GM18951 (cell line): ENCODE measurements around the gene LDLRAD3.
"Not testable (repeated sequence)": the region's sequence is repeated elsewhere in the genome, so short reads cannot be mapped to it uniquely, and the experiment has no call there.

ENCODE experiments used
- POLR2A ChIP-seq: IDR thresholded peaks from 4 replicates; pipeline ENCODE4 v1.6.1; 2011; ENCODE audit warnings: mild to moderate bottlenecking; ENCODE audit not compliant: insufficient read length, insufficient read depth; ENCODE audit errors: extremely low read depth
- in situ Hi-C: fragments of 300-500 bp; cut with MboI; formaldehyde crosslinking; loops from one replicate; pipeline ENCODE4 v1.12.0; 2022; ENCODE audit warnings: low sequenced_read_pairs, mixed read lengths, inconsistent platforms; ENCODE audit not compliant: unreplicated experiment

Gene LDLRAD3

DNA sequence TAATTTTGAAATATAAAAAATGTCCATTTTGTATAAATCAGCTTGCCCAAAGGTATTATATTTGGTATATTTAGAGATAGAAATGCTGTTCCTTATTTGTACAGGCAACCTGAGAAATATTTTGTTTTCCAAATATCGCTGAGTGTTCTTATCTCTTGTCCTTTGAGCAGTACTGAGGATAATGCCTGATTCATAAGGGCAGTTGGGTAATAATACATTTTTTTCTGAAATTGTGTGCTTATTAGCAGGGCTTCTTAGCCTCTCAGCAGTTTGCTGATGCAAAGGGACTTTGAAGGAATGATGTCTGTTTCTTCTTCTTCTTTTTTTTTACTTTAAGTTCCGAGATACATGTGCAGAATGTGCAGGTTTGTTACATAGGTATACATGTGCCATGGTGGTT is 69.1 kb downstream of the LDLRAD3 start:
- TF ChIP-seq POLR2A, result no peak
- in situ Hi-C loops, result no loop called here

DNA sequence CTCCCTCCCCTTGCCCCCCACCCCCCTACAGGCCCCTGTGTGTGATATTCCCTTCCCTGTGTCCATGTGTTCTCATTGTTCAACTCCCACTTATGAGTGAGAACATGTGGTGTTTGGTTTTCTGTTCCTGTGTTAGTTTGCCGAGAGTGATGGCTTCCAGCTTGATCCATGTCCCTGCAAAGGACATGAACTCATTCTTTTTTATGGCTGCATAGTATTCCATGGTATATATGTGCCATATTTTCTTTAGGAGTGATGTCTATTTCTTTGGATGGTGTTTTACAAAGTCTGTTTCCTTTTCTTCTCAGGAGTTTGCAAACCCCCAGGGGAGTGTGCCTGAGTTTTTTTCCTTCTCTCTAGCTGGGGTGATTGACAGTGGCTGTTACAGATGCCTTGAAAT is 69.6 kb downstream of the LDLRAD3 start:
- in situ Hi-C loops, result not testable (repeated sequence)

DNA sequence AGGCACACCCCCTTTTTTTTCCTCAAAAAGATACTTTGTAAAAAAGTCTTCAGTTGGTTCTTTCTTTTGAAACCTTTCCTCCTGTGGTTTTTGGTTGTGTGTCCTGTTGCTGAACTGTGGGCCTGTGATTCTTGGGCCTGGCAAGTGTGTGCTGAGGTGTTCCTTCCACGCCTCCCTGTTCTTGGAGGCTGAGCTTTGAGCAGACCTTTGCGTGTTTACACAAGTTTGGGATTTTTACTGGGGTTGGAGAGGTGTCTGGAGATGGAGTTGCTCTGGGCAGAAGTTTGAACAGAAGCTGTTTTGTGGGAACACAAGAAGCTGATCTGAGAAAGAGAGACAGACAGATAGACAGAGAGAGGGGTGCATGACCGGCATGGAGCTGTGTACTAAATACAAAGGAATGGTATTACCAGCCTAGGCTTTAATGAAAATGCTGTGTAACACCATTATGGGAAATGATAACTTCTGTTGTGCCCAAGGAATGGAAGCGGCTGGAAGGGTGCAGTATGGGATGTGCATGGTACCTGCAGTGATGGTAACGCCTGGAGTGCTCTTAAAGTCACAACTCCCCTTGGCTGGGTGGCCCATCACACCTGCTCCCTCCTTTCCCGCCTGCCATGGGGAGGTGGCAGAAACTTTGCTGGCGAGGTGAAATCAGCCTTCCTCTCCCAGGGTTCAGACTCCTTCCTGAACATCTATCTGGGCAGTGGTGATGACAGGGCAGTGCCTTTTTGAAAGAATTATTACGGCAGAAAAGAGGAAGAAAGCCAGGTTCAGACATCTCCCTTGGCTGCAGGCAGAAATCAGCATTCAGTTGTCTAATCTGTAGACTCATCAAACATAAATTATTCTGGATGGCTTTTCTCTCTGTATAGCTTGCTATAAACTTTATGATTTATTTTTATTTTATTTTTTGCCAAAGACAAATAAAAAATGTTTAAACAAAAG is 70.4 kb downstream of the LDLRAD3 start:
- TF ChIP-seq POLR2A, result no peak
- in situ Hi-C loops, result no loop called here

DNA sequence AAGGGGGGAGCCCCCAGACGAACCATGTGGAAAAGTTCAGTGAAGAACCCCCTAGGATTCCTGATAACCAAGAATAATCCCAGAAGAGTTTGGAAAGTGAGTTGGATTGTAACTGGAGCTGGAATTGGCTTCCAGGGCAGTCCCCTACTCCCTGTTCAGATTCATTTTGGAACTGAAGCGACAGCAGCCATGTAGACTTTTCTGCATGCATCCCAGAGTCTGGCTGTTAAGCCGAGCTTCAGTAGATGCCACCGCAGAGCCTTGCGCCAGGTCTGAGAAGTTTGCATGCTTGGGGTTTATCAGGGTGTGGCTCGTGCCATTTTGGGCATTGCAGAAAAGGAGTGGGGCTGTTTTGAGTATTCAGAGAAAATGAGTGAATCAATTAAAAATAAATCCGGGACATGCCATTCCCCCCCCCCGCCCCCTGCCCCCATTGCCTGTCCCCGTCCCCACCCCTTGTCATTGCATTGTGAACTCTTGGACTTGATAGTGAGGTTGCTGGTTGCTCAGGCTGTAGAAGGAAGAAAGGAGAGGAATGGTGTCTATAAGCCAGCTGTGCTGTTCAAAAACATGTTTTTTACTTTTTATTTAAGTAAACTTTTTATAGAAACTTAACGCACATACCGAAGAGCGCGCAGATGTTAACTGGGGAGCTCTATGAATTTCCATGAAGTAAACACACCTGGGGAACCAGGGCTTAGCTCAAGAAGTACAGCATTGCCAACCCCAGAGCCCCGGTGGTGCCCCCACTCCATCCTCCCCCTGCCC is 71.2 kb downstream of the LDLRAD3 start:
- TF ChIP-seq POLR2A, result no peak
- in situ Hi-C loops, result no loop called here

DNA sequence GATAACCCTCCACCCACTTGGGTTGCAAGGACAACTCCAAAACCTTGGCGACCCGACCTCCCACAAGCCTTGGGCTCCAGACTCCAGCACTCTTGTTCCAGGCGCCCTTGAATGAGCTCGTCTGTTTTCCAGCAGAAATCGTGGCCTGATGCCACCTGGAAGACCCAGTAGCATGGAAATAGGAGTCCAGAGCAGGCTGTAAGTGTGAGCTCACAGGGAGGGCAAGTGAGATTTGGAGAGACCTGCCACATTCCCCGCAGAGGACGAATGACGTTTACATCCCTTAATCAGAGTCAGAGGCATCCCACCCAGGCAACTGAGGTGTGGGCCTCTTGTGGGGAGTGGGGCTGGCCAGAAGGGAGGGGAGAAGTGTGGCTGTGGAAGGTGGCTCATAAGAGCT is 71.9 kb downstream of the LDLRAD3 start:
- in situ Hi-C loops, result no loop called here
- TF ChIP-seq POLR2A, result no peak

DNA sequence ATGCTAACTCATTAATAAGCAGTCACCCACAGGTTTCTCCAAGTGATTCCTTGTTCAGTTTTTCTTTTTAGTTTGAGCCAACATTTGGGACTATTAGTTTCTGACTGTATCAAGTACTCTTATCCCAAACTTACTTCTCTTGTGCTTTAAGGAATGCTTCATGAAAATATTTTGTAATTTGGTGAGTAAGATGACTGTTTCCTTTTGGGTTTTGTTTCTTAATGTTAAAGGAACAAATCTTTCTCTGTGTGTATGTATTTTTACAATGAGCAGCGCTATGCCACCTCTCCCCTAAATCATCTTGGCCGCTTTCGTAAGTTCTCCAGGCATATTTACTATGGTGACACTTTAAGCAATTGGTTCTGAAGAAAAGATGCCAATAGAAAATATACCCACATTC is 72.4 kb downstream of the LDLRAD3 start:
- in situ Hi-C loops, result no loop called here
- no peak for TF ChIP-seq POLR2A

DNA sequence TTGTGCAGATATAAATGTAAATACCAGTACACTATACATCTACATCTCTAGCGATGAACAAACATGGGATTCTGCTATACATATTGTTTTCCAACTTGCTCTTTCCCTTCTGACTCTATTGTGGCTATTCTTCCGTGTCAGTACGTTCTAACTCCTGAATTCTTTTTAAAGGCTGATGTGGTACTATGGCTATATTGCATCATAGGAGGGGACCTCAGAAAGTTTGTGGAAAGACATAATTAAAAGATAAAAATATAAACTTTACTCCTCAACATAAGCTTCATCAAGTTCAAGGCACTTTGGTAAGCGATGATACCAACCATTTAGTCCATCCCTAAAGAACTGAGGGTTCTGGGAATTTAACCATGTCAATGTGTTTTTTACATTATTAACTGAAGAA is 72.8 kb downstream of the LDLRAD3 start:
- in situ Hi-C loops, result no loop called here
- no peak for TF ChIP-seq POLR2A

DNA sequence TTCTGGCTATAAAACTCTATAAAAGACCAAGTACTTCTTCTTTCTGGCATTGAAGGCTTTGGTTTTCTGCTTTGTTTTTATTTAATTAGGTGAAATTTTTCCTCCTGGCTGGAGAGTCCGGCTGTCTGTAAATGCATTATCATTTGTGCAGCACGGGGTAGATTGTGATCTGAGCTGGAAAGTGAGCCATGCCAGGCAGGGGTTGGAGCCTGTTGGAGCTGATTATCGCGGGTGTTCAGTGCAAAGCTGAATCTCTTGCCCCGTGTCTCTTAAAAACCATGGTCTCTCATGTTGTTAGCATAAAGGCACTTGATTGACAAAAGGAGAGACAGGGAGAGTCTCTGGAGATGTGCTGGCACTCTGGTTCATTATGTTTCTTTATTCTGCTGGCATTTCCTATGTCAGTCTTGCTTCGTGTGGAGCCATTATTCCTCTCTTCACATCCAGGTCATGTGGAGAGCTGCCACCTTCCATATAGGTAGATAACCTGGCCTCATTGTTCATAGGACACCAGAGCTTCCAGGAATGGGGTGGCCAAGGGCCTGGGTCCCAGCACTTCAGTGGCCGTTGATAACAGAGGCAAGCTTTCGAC is 75.2 kb downstream of the LDLRAD3 start:
- no peak for TF ChIP-seq POLR2A
- in situ Hi-C loops, result no loop called here

DNA sequence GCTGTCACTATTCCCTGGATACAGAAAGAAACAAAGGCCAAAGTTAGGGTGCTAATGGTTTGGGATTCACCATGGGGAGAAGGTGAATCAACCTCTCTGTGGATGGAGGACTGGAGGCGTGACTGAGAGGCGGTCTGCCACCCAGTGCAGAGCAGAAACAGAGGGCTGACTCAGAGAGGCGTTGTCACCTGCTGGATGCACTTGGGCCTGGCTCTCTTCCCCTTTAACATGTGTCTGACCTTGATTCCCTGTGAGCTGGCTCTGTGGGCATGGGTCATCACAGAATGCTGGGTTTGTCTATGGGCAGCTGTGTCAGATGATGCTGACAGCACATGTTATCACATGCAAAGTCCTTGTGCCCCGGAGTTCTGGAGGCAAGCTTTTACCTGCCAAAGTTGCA is 75.9 kb downstream of the LDLRAD3 start:
- in situ Hi-C loops, result no loop called here
- TF ChIP-seq POLR2A, result no peak

DNA sequence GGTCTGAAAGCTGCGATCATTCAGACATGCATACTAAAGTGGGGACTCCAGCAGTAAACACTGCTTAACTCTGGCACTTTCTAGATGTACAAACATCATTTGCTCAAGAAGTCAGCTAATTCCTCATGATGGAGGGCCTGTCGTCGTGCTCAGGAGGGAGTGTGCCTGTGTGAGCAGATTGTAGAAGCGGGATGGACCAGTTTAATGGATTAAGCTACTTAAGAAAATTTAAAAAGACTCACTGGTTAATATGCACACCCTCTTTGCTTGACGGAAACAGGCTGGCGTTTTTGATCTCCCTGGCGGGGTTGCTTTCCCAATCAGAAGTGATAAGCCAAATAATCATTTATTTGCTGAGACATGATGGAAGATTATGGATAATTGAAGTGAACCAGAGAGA is 79.0 kb downstream of the LDLRAD3 start:
- TF ChIP-seq POLR2A, result no peak
- in situ Hi-C loops, result no loop called here

DNA sequence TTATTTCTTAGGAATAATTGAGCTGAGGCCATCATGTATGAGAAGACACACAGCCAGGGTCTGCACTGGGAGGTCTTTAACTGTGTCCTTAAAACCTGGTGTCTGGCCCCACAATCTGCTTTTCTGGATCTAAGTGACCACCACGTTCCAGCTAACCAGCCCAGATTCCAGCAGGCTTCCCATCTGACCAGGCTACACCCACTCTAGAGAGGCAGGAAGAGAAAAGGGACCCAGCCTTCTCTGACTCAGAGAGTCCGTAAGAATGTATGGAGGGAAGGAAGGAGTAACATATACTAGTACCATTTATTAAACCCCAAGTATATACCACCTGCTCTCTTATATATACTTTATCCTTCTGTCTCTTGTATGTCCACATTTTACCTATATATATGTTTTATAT is 80.1 kb downstream of the LDLRAD3 start:
- in situ Hi-C loops, result no loop called here
- TF ChIP-seq POLR2A, result no peak

DNA sequence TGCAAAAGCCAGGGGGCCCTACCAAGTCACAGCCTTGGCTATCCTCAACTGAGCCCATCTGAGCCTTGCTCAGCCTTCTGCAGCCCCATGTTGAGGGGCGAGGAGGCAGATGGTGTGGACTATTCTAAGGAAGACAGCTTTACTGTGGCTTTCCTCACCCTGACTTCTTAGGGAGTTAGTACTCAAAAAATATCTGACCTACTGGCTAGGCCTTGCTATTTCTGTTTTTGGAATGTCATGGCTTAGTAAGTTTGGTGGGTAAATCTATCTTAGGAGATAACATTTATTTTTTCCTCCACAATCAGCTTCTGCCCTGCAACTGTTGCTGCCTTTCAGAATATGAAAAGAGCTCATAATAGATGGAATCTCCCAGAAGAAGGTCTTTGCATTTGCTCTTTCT is 80.9 kb downstream of the LDLRAD3 start:
- no peak for TF ChIP-seq POLR2A
- in situ Hi-C loops, result no loop called here

DNA sequence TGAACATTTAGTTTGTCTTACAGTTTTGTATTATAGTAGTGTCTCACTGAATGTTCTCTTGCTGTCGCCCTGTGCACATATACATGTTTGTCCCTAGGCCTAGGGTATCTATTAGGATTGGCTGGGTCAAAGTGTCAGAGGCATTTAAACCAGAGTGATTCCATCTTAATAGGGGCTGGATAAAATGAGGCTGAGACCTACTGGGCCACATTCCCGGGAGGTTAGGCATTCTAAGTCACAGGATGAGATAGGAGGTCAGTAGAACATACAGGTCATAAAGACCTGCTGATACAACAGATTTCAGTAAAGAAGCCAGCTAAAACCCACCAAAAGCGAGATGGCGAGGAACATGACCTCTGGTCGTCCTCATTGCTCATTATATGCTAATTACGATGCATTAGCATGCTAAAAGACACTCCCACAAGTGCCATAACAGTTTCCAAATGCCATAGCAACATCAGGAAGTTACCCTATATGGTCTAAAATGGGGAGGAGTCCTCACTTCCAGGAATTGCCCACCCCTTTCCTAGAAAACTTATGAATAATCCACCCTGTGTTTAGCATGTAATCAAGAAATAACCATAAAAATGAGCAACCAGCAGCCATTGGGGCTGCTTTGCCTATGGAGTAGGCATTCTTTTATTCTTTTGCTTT is 82.6 kb downstream of the LDLRAD3 start:
- TF ChIP-seq POLR2A, result no peak
- in situ Hi-C loops, result no loop called here
